ENCODE data around the gene H2BK1.

The H2BK1 gene

GRCh38 chr7:151210087-151210854 is at the start of gene H2BK1:
Gene H2BK1 (minus strand): TSS chr7:151210488. CDS start chr7:151210318, 170 bp downstream.
- no peak for DNase-seq (ENCODE audit: low read depth in 2 of 3, low spot score in 2 of 3)

GRCh38 chr7:151257990-151258389 is 47.7 kb upstream of the H2BK1 start:
- DNase-seq (ENCODE audit: low read depth in 2 of 3, low spot score in 2 of 3), result no peak

GRCh38 chr7:151256410-151257045 is 46.2 kb upstream of the H2BK1 start:
- DNase-seq (ENCODE audit: low read depth in 2 of 3, low spot score in 2 of 3), result no peak

- no peak for DNase-seq (ENCODE audit: low read depth in 2 of 3, low spot score in 2 of 3)
Observed at GRCh38 chr7:151255390-151255789, 45.1 kb upstream of the H2BK1 start.

- DNase-seq (ENCODE audit: low read depth in 2 of 3, low spot score in 2 of 3), result no peak
Observed at GRCh38 chr7:151254851-151255250, 44.6 kb upstream of the H2BK1 start.

- DNase-seq (ENCODE audit: low read depth in 2 of 3, low spot score in 2 of 3), result no peak
Observed at GRCh38 chr7:151254316-151254715, 44.0 kb upstream of the H2BK1 start.

GRCh38 chr7:151252961-151253711 is 42.8 kb upstream of the H2BK1 start:
- no peak for DNase-seq (ENCODE audit: low read depth in 2 of 3, low spot score in 2 of 3)

GRCh38 chr7:151252561-151252835 is 42.2 kb upstream of the H2BK1 start:
- no peak for DNase-seq (ENCODE audit: low read depth in 2 of 3, low spot score in 2 of 3)

GRCh38 chr7:151251689-151252560 is 41.6 kb upstream of the H2BK1 start:
- DNase-seq (ENCODE audit: low read depth in 2 of 3, low spot score in 2 of 3), result no peak

- DNase-seq (ENCODE audit: low read depth in 2 of 3, low spot score in 2 of 3), result no peak
Observed at GRCh38 chr7:151251328-151251688, 41.0 kb upstream of the H2BK1 start.

GRCh38 chr7:151250181-151251132 is 40.2 kb upstream of the H2BK1 start:
- no peak for DNase-seq (ENCODE audit: low read depth in 2 of 3, low spot score in 2 of 3)

- DNase-seq (ENCODE audit: low read depth in 2 of 3, low spot score in 2 of 3), result no peak
Observed at GRCh38 chr7:151249732-151250072, 39.4 kb upstream of the H2BK1 start.

- no peak for DNase-seq (ENCODE audit: low read depth in 2 of 3, low spot score in 2 of 3)
Observed at GRCh38 chr7:151249034-151249731, 38.9 kb upstream of the H2BK1 start.

GRCh38 chr7:151248346-151249033 is 38.2 kb upstream of the H2BK1 start, which contains the start of gene SMARCD3:
Gene SMARCD3 (minus strand): TSS chr7:151248694. CDS start chr7:151248562, 132 bp downstream.
- no peak for DNase-seq (ENCODE audit: low read depth in 2 of 3, low spot score in 2 of 3)

- DNase-seq (ENCODE audit: low read depth in 2 of 3, low spot score in 2 of 3), result no peak
Observed at GRCh38 chr7:151247611-151248345, 37.5 kb upstream of the H2BK1 start.

GRCh38 chr7:151246851-151247580 is 36.7 kb upstream of the H2BK1 start:
- no peak for DNase-seq (ENCODE audit: low read depth in 2 of 3, low spot score in 2 of 3)

GRCh38 chr7:151246102-151246850 is 36.0 kb upstream of the H2BK1 start:
- no peak for DNase-seq (ENCODE audit: low read depth in 2 of 3, low spot score in 2 of 3)
